ENCODE results near the gene KLHL29.

DNA sequence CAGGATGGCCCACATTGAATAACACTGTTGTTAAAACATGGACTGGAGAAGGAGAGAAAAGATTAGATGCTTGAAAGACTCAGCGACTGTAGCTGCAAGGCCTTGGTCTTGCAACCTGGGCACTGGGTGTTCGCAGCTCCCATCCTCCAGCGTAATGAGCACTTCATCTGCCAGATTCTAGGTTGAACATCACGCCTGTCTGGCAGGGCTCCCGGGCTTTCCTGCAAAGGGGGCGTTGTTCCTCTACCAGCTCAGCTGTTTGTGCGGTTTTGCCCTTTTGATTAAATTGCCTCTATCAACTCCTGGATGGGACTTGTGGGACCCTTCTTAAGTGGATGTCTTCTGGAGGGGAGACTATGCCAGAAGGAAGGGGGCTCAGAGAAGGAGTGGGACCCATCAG is 215.4 kb downstream of the KLHL29 start:
- TF ChIP-seq, protein P1, sequence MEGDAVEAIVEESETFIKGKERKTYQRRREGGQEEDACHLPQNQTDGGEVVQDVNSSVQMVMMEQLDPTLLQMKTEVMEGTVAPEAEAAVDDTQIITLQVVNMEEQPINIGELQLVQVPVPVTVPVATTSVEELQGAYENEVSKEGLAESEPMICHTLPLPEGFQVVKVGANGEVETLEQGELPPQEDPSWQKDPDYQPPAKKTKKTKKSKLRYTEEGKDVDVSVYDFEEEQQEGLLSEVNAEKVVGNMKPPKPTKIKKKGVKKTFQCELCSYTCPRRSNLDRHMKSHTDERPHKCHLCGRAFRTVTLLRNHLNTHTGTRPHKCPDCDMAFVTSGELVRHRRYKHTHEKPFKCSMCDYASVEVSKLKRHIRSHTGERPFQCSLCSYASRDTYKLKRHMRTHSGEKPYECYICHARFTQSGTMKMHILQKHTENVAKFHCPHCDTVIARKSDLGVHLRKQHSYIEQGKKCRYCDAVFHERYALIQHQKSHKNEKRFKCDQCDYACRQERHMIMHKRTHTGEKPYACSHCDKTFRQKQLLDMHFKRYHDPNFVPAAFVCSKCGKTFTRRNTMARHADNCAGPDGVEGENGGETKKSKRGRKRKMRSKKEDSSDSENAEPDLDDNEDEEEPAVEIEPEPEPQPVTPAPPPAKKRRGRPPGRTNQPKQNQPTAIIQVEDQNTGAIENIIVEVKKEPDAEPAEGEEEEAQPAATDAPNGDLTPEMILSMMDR (IDR thresholded peaks at IDR 0.05): no peak
- TF ChIP-seq POLR2A (IDR thresholded peaks at IDR 0.05): no peak

Data from thyroid gland (tissue), 4 donors.